Ishikawa (cell line): ENCODE results near the gene HSF5.

ENCODE experiments used
- CREB1 ChIP-seq: IDR thresholded peaks from 2 replicates; pipeline ENCODE4 v1.6.1; 2012; ENCODE audit warnings: low read depth
- RAD21 ChIP-seq: IDR thresholded peaks from 2 replicates; pipeline ENCODE4 v1.6.1; 2012; ENCODE audit warnings: low read depth
- YY1 ChIP-seq: IDR thresholded peaks from 2 replicates; pipeline ENCODE4 v1.6.1; 2012; ENCODE audit warnings: low read depth
- TF ChIP-seq, protein P1 (sequence below): IDR thresholded peaks from 2 replicates; pipeline ENCODE4 v1.6.1; 2012; ENCODE audit warnings: low read depth, mild to moderate bottlenecking

DNA sequence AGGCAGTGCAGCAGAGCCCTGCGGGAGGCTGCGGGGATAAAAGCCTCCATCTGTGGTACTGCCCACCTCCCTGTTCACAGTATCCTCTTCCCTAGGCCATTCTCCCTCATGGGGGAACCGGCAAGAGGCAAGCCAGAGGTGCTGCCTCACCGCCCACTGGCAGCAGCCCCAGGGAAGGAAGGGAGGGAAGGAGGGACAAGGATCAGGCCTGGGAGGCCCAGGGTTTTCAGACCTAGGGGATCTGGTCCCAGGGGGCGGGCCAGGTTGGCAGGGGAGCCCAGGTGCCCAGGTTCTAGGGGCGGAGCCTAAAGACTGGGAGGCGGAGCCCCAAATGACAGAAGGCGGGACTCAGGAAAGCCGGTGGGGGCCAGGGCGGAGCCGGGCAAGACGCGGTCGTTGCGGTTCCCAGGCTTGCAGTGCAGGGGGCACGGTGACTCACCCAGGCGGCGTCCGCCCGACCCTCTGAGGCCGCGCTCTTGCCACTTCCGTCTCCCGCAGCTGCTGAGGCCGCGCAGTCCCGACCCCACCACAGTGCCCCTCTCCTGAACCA lies 29.2 kb upstream of the HSF5 start:
- TF ChIP-seq, protein P1, sequence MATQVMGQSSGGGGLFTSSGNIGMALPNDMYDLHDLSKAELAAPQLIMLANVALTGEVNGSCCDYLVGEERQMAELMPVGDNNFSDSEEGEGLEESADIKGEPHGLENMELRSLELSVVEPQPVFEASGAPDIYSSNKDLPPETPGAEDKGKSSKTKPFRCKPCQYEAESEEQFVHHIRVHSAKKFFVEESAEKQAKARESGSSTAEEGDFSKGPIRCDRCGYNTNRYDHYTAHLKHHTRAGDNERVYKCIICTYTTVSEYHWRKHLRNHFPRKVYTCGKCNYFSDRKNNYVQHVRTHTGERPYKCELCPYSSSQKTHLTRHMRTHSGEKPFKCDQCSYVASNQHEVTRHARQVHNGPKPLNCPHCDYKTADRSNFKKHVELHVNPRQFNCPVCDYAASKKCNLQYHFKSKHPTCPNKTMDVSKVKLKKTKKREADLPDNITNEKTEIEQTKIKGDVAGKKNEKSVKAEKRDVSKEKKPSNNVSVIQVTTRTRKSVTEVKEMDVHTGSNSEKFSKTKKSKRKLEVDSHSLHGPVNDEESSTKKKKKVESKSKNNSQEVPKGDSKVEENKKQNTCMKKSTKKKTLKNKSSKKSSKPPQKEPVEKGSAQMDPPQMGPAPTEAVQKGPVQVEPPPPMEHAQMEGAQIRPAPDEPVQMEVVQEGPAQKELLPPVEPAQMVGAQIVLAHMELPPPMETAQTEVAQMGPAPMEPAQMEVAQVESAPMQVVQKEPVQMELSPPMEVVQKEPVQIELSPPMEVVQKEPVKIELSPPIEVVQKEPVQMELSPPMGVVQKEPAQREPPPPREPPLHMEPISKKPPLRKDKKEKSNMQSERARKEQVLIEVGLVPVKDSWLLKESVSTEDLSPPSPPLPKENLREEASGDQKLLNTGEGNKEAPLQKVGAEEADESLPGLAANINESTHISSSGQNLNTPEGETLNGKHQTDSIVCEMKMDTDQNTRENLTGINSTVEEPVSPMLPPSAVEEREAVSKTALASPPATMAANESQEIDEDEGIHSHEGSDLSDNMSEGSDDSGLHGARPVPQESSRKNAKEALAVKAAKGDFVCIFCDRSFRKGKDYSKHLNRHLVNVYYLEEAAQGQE, result no peak
- TF ChIP-seq YY1 (no peak), CREB1 (no peak), RAD21 (no peak)
